Measurements from ENCODE around the gene SLC49A3. TPM values are rescaled to one million over a fixed set of nuclear protein-coding genes. Genes with fewer than 3 reads are reported as not detected.
"Not testable (repeated sequence)": the region's sequence is repeated elsewhere in the genome, so short reads cannot be mapped to it uniquely, and the experiment has no call there.

Gene SLC49A3
- total RNA-seq, 2 experiments from 2014 or later, result 0.22 to 0.91 TPM

GRCh38 chr4:702618-703048 is 13.7 kb upstream of the SLC49A3 start:
- no peak for ATAC-seq (ENCODE audit: poor library complexity)
- peak in 1 of 14 experiments; percentile 10 for DNase-seq
- H3K4me3 ChIP-seq (ENCODE audit: low read length), result no peak overlapping the region
- TF ChIP-seq CTCF (IDR thresholded peaks at IDR 0.05), result no peak
- ChIA-PET POLR2A (no interaction called here), CTCF (no interaction called here)
- Mint-ChIP-seq H3K27ac (no peak overlapping the region), H3K36me3 (ENCODE audit: low read depth) (no peaks in the 10 kb centered on the region), H3K4me3 (peak overlapping the region; percentile 38), H3K4me1 (ENCODE audit: low read depth) (peaks cover 9% of the 10 kb centered on the region), H3K9me3 (no peaks in the 10 kb centered on the region), H3K27me3 (no peaks in the 10 kb centered on the region)
- H3K36me3 ChIP-seq (ENCODE audit: insufficient read depth, low read length), result no peaks in the 10 kb centered on the region
- H3K27me3 ChIP-seq (ENCODE audit: control insufficient read depth in 1 of 2, insufficient read depth in 2 of 2, low read length in 2 of 2), result no peaks in the 10 kb centered on the region
- no peaks in the 10 kb centered on the region for H3K9me3 ChIP-seq (ENCODE audit: control insufficient read depth in 1 of 2, insufficient read depth in 1 of 2, low read length in 2 of 2)
- H3K27ac ChIP-seq (ENCODE audit: low read depth in 1 of 2, low read length in 2 of 2), result no peak overlapping the region
- intact Hi-C loops (cut with DNase I, micrococcal nuclease), result no loop called here
- H3K4me1 ChIP-seq (ENCODE audit: insufficient read depth, low read length), result peaks cover 39% of the 10 kb centered on the region

- Histone ChIP-seq H3K27ac (ENCODE audit: low read depth in 1 of 2, low read length in 2 of 2) (no peak overlapping the region), H3K27me3 (ENCODE audit: control insufficient read depth in 1 of 2, insufficient read depth in 2 of 2, low read length in 2 of 2) (no peaks in the 10 kb centered on the region), H3K36me3 (ENCODE audit: insufficient read depth, low read length) (no peaks in the 10 kb centered on the region), H3K4me1 (ENCODE audit: insufficient read depth, low read length) (peaks cover 23% of the 10 kb centered on the region), H3K4me3 (ENCODE audit: low read length) (no peak overlapping the region), H3K9me3 (ENCODE audit: control insufficient read depth in 1 of 2, insufficient read depth in 1 of 2, low read length in 2 of 2) (no peaks in the 10 kb centered on the region)
- intact Hi-C loops (cut with DNase I, micrococcal nuclease), result no loop called here
- no peaks in the 10 kb centered on the region for H3K36me3 Mint-ChIP-seq (ENCODE audit: low read depth)
- no peak overlapping the region for H3K27ac Mint-ChIP-seq
- DNase-seq (peak in 1 of 14 experiments; percentile 17), ATAC-seq (ENCODE audit: poor library complexity) (no peak)
- TF ChIP-seq CTCF (IDR thresholded peaks at IDR 0.05), result no peak
- no peaks in the 10 kb centered on the region for H3K27me3 Mint-ChIP-seq
- CTCF ChIA-PET, result no interaction called here
- H3K9me3 Mint-ChIP-seq, result no peaks in the 10 kb centered on the region
- POLR2A ChIA-PET, result no interaction called here
- peaks cover 9% of the 10 kb centered on the region for H3K4me1 Mint-ChIP-seq (ENCODE audit: low read depth)
- H3K4me3 Mint-ChIP-seq, result no peak overlapping the region
Observed at GRCh38 chr4:700587-701264, 11.8 kb upstream of the SLC49A3 start.

GRCh38 chr4:699816-700580 is 11.0 kb upstream of the SLC49A3 start:
- H3K36me3 ChIP-seq (ENCODE audit: insufficient read depth, low read length), result no peaks in the 10 kb centered on the region
- ChIA-PET POLR2A (no interaction called here), CTCF (no interaction called here)
- Mint-ChIP-seq H3K27ac (peak overlapping the region; percentile 33), H3K4me1 (ENCODE audit: low read depth) (peaks cover 4% of the 10 kb centered on the region), H3K9me3 (no peaks in the 10 kb centered on the region), H3K27me3 (no peaks in the 10 kb centered on the region), H3K36me3 (ENCODE audit: low read depth) (no peaks in the 10 kb centered on the region), H3K4me3 (no peak overlapping the region)
- no peaks in the 10 kb centered on the region for H3K27me3 ChIP-seq (ENCODE audit: control insufficient read depth in 1 of 2, insufficient read depth in 2 of 2, low read length in 2 of 2)
- peaks cover 18% of the 10 kb centered on the region for H3K4me1 ChIP-seq (ENCODE audit: insufficient read depth, low read length)
- ATAC-seq (ENCODE audit: poor library complexity) (no peak), DNase-seq (no peak)
- no peak overlapping the region for H3K4me3 ChIP-seq (ENCODE audit: low read length)
- no peak for TF ChIP-seq CTCF (IDR thresholded peaks at IDR 0.05)
- H3K9me3 ChIP-seq (ENCODE audit: control insufficient read depth in 1 of 2, insufficient read depth in 1 of 2, low read length in 2 of 2), result no peaks in the 10 kb centered on the region
- intact Hi-C loops (cut with DNase I, micrococcal nuclease), result no loop called here
- H3K27ac ChIP-seq (ENCODE audit: low read depth in 1 of 2, low read length in 2 of 2), result no peak overlapping the region

GRCh38 chr4:694341-694940 is 5.5 kb upstream of the SLC49A3 start:
- intact Hi-C loops (cut with DNase I, micrococcal nuclease); H3K9me3 Mint-ChIP-seq; H3K4me1 ChIP-seq (ENCODE audit: insufficient read depth, low read length); CTCF ChIA-PET; H3K27ac Mint-ChIP-seq; H3K9me3 ChIP-seq (ENCODE audit: control insufficient read depth in 1 of 2, insufficient read depth in 1 of 2, low read length in 2 of 2); H3K4me3 ChIP-seq (ENCODE audit: low read length); H3K36me3 Mint-ChIP-seq (ENCODE audit: low read depth); H3K4me1 Mint-ChIP-seq (ENCODE audit: low read depth); ATAC-seq (ENCODE audit: poor library complexity); H3K27me3 ChIP-seq (ENCODE audit: control insufficient read depth in 1 of 2, insufficient read depth in 2 of 2, low read length in 2 of 2); DNase-seq; POLR2A ChIA-PET; H3K36me3 ChIP-seq (ENCODE audit: insufficient read depth, low read length); H3K27ac ChIP-seq (ENCODE audit: low read depth in 1 of 2, low read length in 2 of 2); H3K4me3 Mint-ChIP-seq: not testable (repeated sequence)
- peaks cover 18% of the 10 kb centered on the region for H3K27me3 Mint-ChIP-seq
